OCI-LY1 (cell line): ENCODE results near the gene SDC1.

Experiments used
- H2AFZ ChIP-seq: fragments of 200-600 bp; sonication (generic), shearing (Covaris generic); 2 replicates; pipeline ENCODE4 v1.6.0; 2014; ENCODE audit warnings: antibody characterized with exemption, mild to moderate bottlenecking, low read length
- H3F3A ChIP-seq: fragments of 200-600 bp; sonication (generic), shearing (Covaris generic); 2 replicates; pipeline ENCODE4 v1.6.0; 2014; ENCODE audit warnings: mild to moderate bottlenecking, antibody characterized with exemption, low read length, moderate library complexity; ENCODE audit not compliant: insufficient read depth
- H3K27ac ChIP-seq: fragments of 200-600 bp; sonication (generic); 2 replicates; pipeline ENCODE4 v1.5.1; 2014; ENCODE audit warnings: low read length, mixed run types, mild to moderate bottlenecking, low read depth; ENCODE audit not compliant: poor library complexity, severe bottlenecking
- H3K27me3 ChIP-seq: fragments of 200-600 bp; sonication (generic); 2 replicates; pipeline ENCODE4 v1.6.0; 2014; ENCODE audit warnings: antibody characterized with exemption, mild to moderate bottlenecking, low read length, moderate library complexity; ENCODE audit not compliant: insufficient read depth
- H3K36me3 ChIP-seq: fragments of 200-600 bp; sonication (generic); 2 replicates; pipeline ENCODE4 v1.6.1; 2014; ENCODE audit warnings: mild to moderate bottlenecking, antibody characterized with exemption, low read length, moderate library complexity, mixed read lengths; ENCODE audit not compliant: insufficient read depth
- H3K4me1 ChIP-seq: fragments of 200-600 bp; sonication (generic); 2 replicates; pipeline ENCODE4 v1.5.1; 2014; ENCODE audit warnings: mild to moderate bottlenecking, low read length, moderate library complexity; ENCODE audit not compliant: insufficient read depth, severe bottlenecking
- H3K4me2 ChIP-seq: fragments of 200-600 bp; sonication (generic), shearing (Covaris generic); 2 replicates; pipeline ENCODE4 v1.6.1; 2014; ENCODE audit warnings: low read length
- H3K4me3 ChIP-seq: fragments of 200-600 bp; sonication (generic); 2 replicates; pipeline ENCODE4 v1.5.1; 2014; ENCODE audit warnings: low read length, low read depth, mild to moderate bottlenecking, mixed read lengths; ENCODE audit not compliant: poor library complexity, severe bottlenecking
- H3K79me2 ChIP-seq: fragments of 200-600 bp; shearing (Covaris generic); 2 replicates; pipeline ENCODE4 v1.6.1; 2016; ENCODE audit warnings: mixed run types, low read length, mixed read lengths; ENCODE audit not compliant: insufficient read depth
- H3K9ac ChIP-seq: fragments of 200-600 bp; sonication (generic), shearing (Covaris generic); 2 replicates; pipeline ENCODE4 v1.6.1; 2014; ENCODE audit warnings: mild to moderate bottlenecking, low read length, mixed read lengths
- H3K9me2 ChIP-seq: fragments of 200-600 bp; sonication (generic), shearing (Covaris generic); 2 replicates; pipeline ENCODE4 v1.6.1; 2014; ENCODE audit warnings: low read depth, mild to moderate bottlenecking, low read length, mixed read lengths
- H3K9me3 ChIP-seq: fragments of 200-600 bp; shearing (Covaris generic); 2 replicates; pipeline ENCODE4 v1.6.1; 2014; ENCODE audit warnings: low read length, mixed read lengths
- H4K20me1 ChIP-seq: fragments of 200-600 bp; sonication (generic), shearing (Covaris generic); 2 replicates; pipeline ENCODE4 v1.6.0; 2016; ENCODE audit warnings: mild to moderate bottlenecking, low read length; ENCODE audit not compliant: insufficient read depth
- CTCF ChIP-seq: fragments of 200-600 bp; sonication (generic), shearing (Covaris generic); IDR thresholded peaks from 2 replicates; pipeline ENCODE4 v1.5.1; 2017; ENCODE audit warnings: mild to moderate bottlenecking, antibody characterized with exemption, low read length, moderate library complexity, mixed read lengths
- EZH2 ChIP-seq: fragments of 200-600 bp; sonication (generic), shearing (Covaris generic); IDR thresholded peaks from 2 replicates; pipeline ENCODE4 v1.8.0; 2017; ENCODE audit warnings: borderline replicate concordance, mixed run types, mild to moderate bottlenecking, antibody characterized with exemption, low read length, moderate library complexity, mixed read lengths

SDC1 gene

GRCh38 chr2:20194097-20195015 lies 30.6 kb downstream of the SDC1 start:
- TF ChIP-seq CTCF (no peak), EZH2 (no peak)
- H3K27ac ChIP-seq: no peak overlapping the region

GRCh38 chr2:20193185-20193584 lies 31.7 kb downstream of the SDC1 start:
- no peak overlapping the region for H2AFZ ChIP-seq
- H3K36me3 ChIP-seq: no peaks in the 10 kb centered on the region
- no peak overlapping the region for H3K9ac ChIP-seq
- H3K4me2 ChIP-seq: no peak overlapping the region
- no peaks in the 10 kb centered on the region for H3K4me1 ChIP-seq
- H3F3A ChIP-seq: no peaks in the 10 kb centered on the region
- no peaks in the 10 kb centered on the region for H3K79me2 ChIP-seq
- no peak for TF ChIP-seq EZH2
- TF ChIP-seq CTCF: no peak
- no peak overlapping the region for H3K4me3 ChIP-seq
- H4K20me1 ChIP-seq: no peaks in the 10 kb centered on the region
- peaks cover 7% of the 10 kb centered on the region; the same call in 1 of the 2 replicates for H3K27me3 ChIP-seq
- H3K27ac ChIP-seq: no peak overlapping the region
- H3K9me3 ChIP-seq: no peaks in the 10 kb centered on the region
- H3K9me2 ChIP-seq: no peaks in the 10 kb centered on the region

More at GRCh38 chr2:20194097-20195015, 30.6 kb downstream of the SDC1 start:
- H2AFZ ChIP-seq: no peak overlapping the region
- no peak overlapping the region for H3K4me3 ChIP-seq
- no peaks in the 10 kb centered on the region for H3K9me2 ChIP-seq
- no peaks in the 10 kb centered on the region for H4K20me1 ChIP-seq
- H3F3A ChIP-seq: no peaks in the 10 kb centered on the region
- H3K4me1 ChIP-seq: no peaks in the 10 kb centered on the region
- no peaks in the 10 kb centered on the region for H3K9me3 ChIP-seq
- no peak overlapping the region for H3K4me2 ChIP-seq
- 0 out of 2 replicates have a peak, but pooled peaks cover 6% of the 10 kb centered on the region for H3K27me3 ChIP-seq
- no peaks in the 10 kb centered on the region for H3K79me2 ChIP-seq
- H3K36me3 ChIP-seq: no peaks in the 10 kb centered on the region
- no peak overlapping the region for H3K9ac ChIP-seq

GRCh38 chr2:20192781-20193180 lies 32.1 kb downstream of the SDC1 start:
- Histone ChIP-seq H3K27me3 (peaks cover 11% of the 10 kb centered on the region; the same call in 1 of the 2 replicates), H3K9me2 (no peaks in the 10 kb centered on the region), H3F3A (no peaks in the 10 kb centered on the region), H3K79me2 (no peaks in the 10 kb centered on the region), H3K27ac (no peak overlapping the region), H4K20me1 (no peaks in the 10 kb centered on the region), H3K36me3 (no peaks in the 10 kb centered on the region), H3K9me3 (no peaks in the 10 kb centered on the region), H2AFZ (no peak overlapping the region), H3K4me2 (no peak overlapping the region), H3K4me1 (no peaks in the 10 kb centered on the region), H3K4me3 (no peak overlapping the region), H3K9ac (no peak overlapping the region)
- no peak for TF ChIP-seq EZH2
- TF ChIP-seq CTCF: no peak
